Activated T-cell treated with anti-CD3 and anti-CD28 coated beads, Interleukin-2, amount 50 U/mL, for 24 hours (primary cell): Measurements from ENCODE around the gene CNTNAP2.
"Not testable (repeated sequence)": the region's sequence is repeated elsewhere in the genome, so short reads cannot be mapped to it uniquely, and the experiment has no call there.

Source experiments
- DNase-seq: peaks from one replicate; pipeline ENCODE4 v3.0.0-alpha.2; 2020
- H3K27ac Mint-ChIP-seq: 2 replicates; pipeline ENCODE4 v1.8.0; 2020; ENCODE audit warnings: mild to moderate bottlenecking, mixed read lengths
- H3K27me3 Mint-ChIP-seq: 2 replicates; pipeline ENCODE4 v1.8.0; 2020; ENCODE audit warnings: mixed read lengths
- H3K36me3 Mint-ChIP-seq: 2 replicates; pipeline ENCODE4 v1.8.0; 2020; ENCODE audit warnings: low read depth, mixed read lengths
- H3K4me1 Mint-ChIP-seq: 2 replicates; pipeline ENCODE4 v1.8.0; 2020; ENCODE audit warnings: low read depth, mixed read lengths
- H3K4me3 Mint-ChIP-seq: 2 replicates; pipeline ENCODE4 v1.8.0; 2020; ENCODE audit warnings: mild to moderate bottlenecking, moderate library complexity, mixed read lengths
- H3K9me3 Mint-ChIP-seq: 2 replicates; pipeline ENCODE4 v1.8.0; 2020; ENCODE audit warnings: mixed read lengths

The CNTNAP2 gene

GRCh38 chr7:147571436-147572185 is 1455.0 kb downstream of the CNTNAP2 start:
- no peaks in the 10 kb centered on the region for H3K27me3 Mint-ChIP-seq
- no peak for DNase-seq
- H3K9me3 Mint-ChIP-seq = peaks cover 3% of the 10 kb centered on the region
- H3K27ac Mint-ChIP-seq = no peak overlapping the region
- no peaks in the 10 kb centered on the region for H3K36me3 Mint-ChIP-seq
- no peaks in the 10 kb centered on the region for H3K4me1 Mint-ChIP-seq
- no peak overlapping the region for H3K4me3 Mint-ChIP-seq

GRCh38 chr7:147578196-147578595 is 1461.6 kb downstream of the CNTNAP2 start:
- DNase-seq = no peak
- Mint-ChIP-seq H3K9me3 (no peaks in the 10 kb centered on the region), H3K27ac (no peak overlapping the region), H3K4me1 (no peaks in the 10 kb centered on the region), H3K4me3 (no peak overlapping the region), H3K27me3 (no peaks in the 10 kb centered on the region), H3K36me3 (no peaks in the 10 kb centered on the region)

GRCh38 chr7:147579148-147579547 is 1462.5 kb downstream of the CNTNAP2 start:
- Mint-ChIP-seq H3K4me1 (no peaks in the 10 kb centered on the region), H3K4me3 (no peak overlapping the region), H3K36me3 (no peaks in the 10 kb centered on the region), H3K27me3 (no peaks in the 10 kb centered on the region), H3K27ac (no peak overlapping the region), H3K9me3 (no peaks in the 10 kb centered on the region)
- DNase-seq = no peak

- Mint-ChIP-seq H3K36me3 (no peaks in the 10 kb centered on the region), H3K27ac (no peak overlapping the region), H3K4me3 (no peak overlapping the region), H3K9me3 (no peaks in the 10 kb centered on the region), H3K27me3 (no peaks in the 10 kb centered on the region), H3K4me1 (no peaks in the 10 kb centered on the region)
- DNase-seq = no peak
These were observed 1468.2 kb downstream of the CNTNAP2 start for GRCh38 chr7:147584771-147585193.

GRCh38 chr7:147586110-147586509 is 1469.5 kb downstream of the CNTNAP2 start:
- DNase-seq = no peak
- no peak overlapping the region for H3K4me3 Mint-ChIP-seq
- no peaks in the 10 kb centered on the region for H3K9me3 Mint-ChIP-seq
- no peak overlapping the region for H3K27ac Mint-ChIP-seq
- no peaks in the 10 kb centered on the region for H3K4me1 Mint-ChIP-seq
- no peaks in the 10 kb centered on the region for H3K27me3 Mint-ChIP-seq
- H3K36me3 Mint-ChIP-seq = no peaks in the 10 kb centered on the region

GRCh38 chr7:147586526-147586925 is 1469.9 kb downstream of the CNTNAP2 start:
- H3K9me3 Mint-ChIP-seq = no peaks in the 10 kb centered on the region
- no peak for DNase-seq
- H3K4me1 Mint-ChIP-seq = no peaks in the 10 kb centered on the region
- H3K27ac Mint-ChIP-seq = no peak overlapping the region
- H3K4me3 Mint-ChIP-seq = no peak overlapping the region
- H3K27me3 Mint-ChIP-seq = no peaks in the 10 kb centered on the region
- no peaks in the 10 kb centered on the region for H3K36me3 Mint-ChIP-seq

GRCh38 chr7:147593271-147594057 is 1476.9 kb downstream of the CNTNAP2 start:
- H3K36me3 Mint-ChIP-seq = no peaks in the 10 kb centered on the region
- no peak overlapping the region for H3K27ac Mint-ChIP-seq
- H3K9me3 Mint-ChIP-seq = peaks cover 2% of the 10 kb centered on the region
- no peaks in the 10 kb centered on the region for H3K27me3 Mint-ChIP-seq
- H3K4me3 Mint-ChIP-seq = no peak overlapping the region
- H3K4me1 Mint-ChIP-seq = no peaks in the 10 kb centered on the region
- no peak for DNase-seq

GRCh38 chr7:147595042-147595441 is 1478.4 kb downstream of the CNTNAP2 start:
- Mint-ChIP-seq H3K9me3 (peaks cover 8% of the 10 kb centered on the region), H3K27me3 (no peaks in the 10 kb centered on the region), H3K4me3 (no peak overlapping the region), H3K36me3 (no peaks in the 10 kb centered on the region), H3K4me1 (no peaks in the 10 kb centered on the region), H3K27ac (no peak overlapping the region)
- no peak for DNase-seq

GRCh38 chr7:147598687-147599086 is 1482.1 kb downstream of the CNTNAP2 start:
- not testable (repeated sequence) for H3K4me3 Mint-ChIP-seq, H3K27ac Mint-ChIP-seq, DNase-seq, H3K36me3 Mint-ChIP-seq, H3K4me1 Mint-ChIP-seq, H3K9me3 Mint-ChIP-seq, H3K27me3 Mint-ChIP-seq

GRCh38 chr7:147605323-147605722 is 1488.7 kb downstream of the CNTNAP2 start:
- Mint-ChIP-seq H3K4me3 (no peak overlapping the region), H3K36me3 (no peaks in the 10 kb centered on the region), H3K9me3 (peaks cover 2% of the 10 kb centered on the region), H3K27me3 (no peaks in the 10 kb centered on the region), H3K4me1 (no peaks in the 10 kb centered on the region), H3K27ac (no peak overlapping the region)
- no peak for DNase-seq

- Mint-ChIP-seq H3K36me3 (no peaks in the 10 kb centered on the region), H3K27ac (no peak overlapping the region), H3K9me3 (peaks cover 2% of the 10 kb centered on the region), H3K4me1 (no peaks in the 10 kb centered on the region), H3K4me3 (no peak overlapping the region), H3K27me3 (no peaks in the 10 kb centered on the region)
- no peak for DNase-seq
These were observed 1490.7 kb downstream of the CNTNAP2 start for GRCh38 chr7:147607157-147607800.

GRCh38 chr7:147611431-147611830 is 1494.8 kb downstream of the CNTNAP2 start:
- Mint-ChIP-seq H3K27ac (no peak overlapping the region), H3K4me1 (no peaks in the 10 kb centered on the region), H3K4me3 (no peak overlapping the region)

GRCh38 chr7:147635288-147635687 is 1518.7 kb downstream of the CNTNAP2 start:
- peaks cover 12% of the 10 kb centered on the region for H3K9me3 Mint-ChIP-seq
- no peaks in the 10 kb centered on the region for H3K27me3 Mint-ChIP-seq
- H3K36me3 Mint-ChIP-seq = no peaks in the 10 kb centered on the region
- no peak overlapping the region for H3K4me3 Mint-ChIP-seq
- no peak overlapping the region for H3K27ac Mint-ChIP-seq
- no peak for DNase-seq
- no peaks in the 10 kb centered on the region for H3K4me1 Mint-ChIP-seq

More at GRCh38 chr7:147611431-147611830, 1494.8 kb downstream of the CNTNAP2 start:
- H3K36me3 Mint-ChIP-seq = no peaks in the 10 kb centered on the region
- H3K27me3 Mint-ChIP-seq = no peaks in the 10 kb centered on the region
- peaks cover 4% of the 10 kb centered on the region for H3K9me3 Mint-ChIP-seq
- DNase-seq = no peak

GRCh38 chr7:147636553-147636952 is 1520.0 kb downstream of the CNTNAP2 start:
- Mint-ChIP-seq H3K27ac (no peak overlapping the region), H3K4me1 (no peaks in the 10 kb centered on the region), H3K36me3 (no peaks in the 10 kb centered on the region), H3K9me3 (peaks cover 12% of the 10 kb centered on the region), H3K4me3 (no peak overlapping the region), H3K27me3 (no peaks in the 10 kb centered on the region)
- DNase-seq = no peak

- H3K36me3 Mint-ChIP-seq = no peaks in the 10 kb centered on the region
- no peaks in the 10 kb centered on the region for H3K4me1 Mint-ChIP-seq
- DNase-seq = no peak
- no peak overlapping the region for H3K27ac Mint-ChIP-seq
- H3K4me3 Mint-ChIP-seq = no peak overlapping the region
- H3K9me3 Mint-ChIP-seq = peaks cover 12% of the 10 kb centered on the region
- no peaks in the 10 kb centered on the region for H3K27me3 Mint-ChIP-seq
These were observed 1522.0 kb downstream of the CNTNAP2 start for GRCh38 chr7:147638566-147638965.
